22Rv1 (cell line): ENCODE data around the gene HTRA3.

Experiments used
- H3K27ac ChIP-seq: fragments of 450-650 bp; 2 replicates; pipeline ENCODE4 v1.5.1; 2017
- CTCF ChIP-seq: fragments of 450-650 bp; IDR thresholded peaks from 2 replicates; pipeline ENCODE4 v1.5.1; 2017; ENCODE audit warnings: mild to moderate bottlenecking
- ZFX ChIP-seq: fragments of 450-650 bp; IDR thresholded peaks from 2 replicates; pipeline ENCODE4 v1.6.1; 2017; ENCODE audit warnings: antibody characterized with exemption, borderline replicate concordance

HTRA3 gene

GRCh38 chr4:8308144-8308543 is 38.6 kb downstream of the HTRA3 start:
- no peak for TF ChIP-seq CTCF
- no peak for TF ChIP-seq ZFX

GRCh38 chr4:8308856-8309771 is 39.6 kb downstream of the HTRA3 start:
- TF ChIP-seq CTCF (no peak), ZFX (no peak)
- H3K27ac ChIP-seq = no peak overlapping the region

More at GRCh38 chr4:8308144-8308543, 38.6 kb downstream of the HTRA3 start:
- no peak overlapping the region for H3K27ac ChIP-seq

GRCh38 chr4:8310306-8310705 is 40.8 kb downstream of the HTRA3 start:
- TF ChIP-seq CTCF (no peak), ZFX (no peak)
- H3K27ac ChIP-seq = no peak overlapping the region

- H3K27ac ChIP-seq = no peak overlapping the region
- TF ChIP-seq ZFX (no peak), CTCF (no peak)
These were observed 41.8 kb downstream of the HTRA3 start for GRCh38 chr4:8311101-8312068.

GRCh38 chr4:8312069-8312445 is 42.5 kb downstream of the HTRA3 start:
- no peak overlapping the region for H3K27ac ChIP-seq
- TF ChIP-seq CTCF (no peak), ZFX (no peak)

GRCh38 chr4:8312976-8313375 is 43.4 kb downstream of the HTRA3 start:
- H3K27ac ChIP-seq = no peak overlapping the region
- TF ChIP-seq CTCF (no peak), ZFX (no peak)
